MCF 10A (cell line): ENCODE measurements around the gene TSPAN19. TPM values are rescaled to one million over a fixed set of nuclear protein-coding genes. Genes with fewer than 3 reads are reported as not detected.

Experiments
- BruUV-seq: library from RNA; stranded (reverse); fragments of 400-500 nt; replicated peaks from 2 replicates; lab custom pipeline; 2021; lab: Mats Ljungman, UMichigan
- CTCF ChIA-PET: fragments of 300-600 bp; sonication (Branson Sonifier 250); formaldehyde crosslinking; extraction: SDS; loops from one replicate; lab custom pipeline; 2021; ENCODE audit warnings: antibody characterized with exemption, inconsistent platforms; lab: Yijun Ruan, JAX
- POLR2A ChIA-PET: fragments of 300-600, 350-650 bp; sonication (Branson Sonifier 250); formaldehyde crosslinking; extraction: SDS; loops from one replicate; lab custom pipeline; 2020; ENCODE audit warnings: antibody characterized with exemption, inconsistent platforms; lab: Yijun Ruan, JAX
- DNase-seq: peaks from one replicate; pipeline ENCODE4 v3.0.0-alpha.2; 2018; ENCODE audit not compliant: unreplicated experiment
- H3K27ac Mint-ChIP-seq: one replicate; pipeline ENCODE4 v1.8.0; 2022; ENCODE audit warnings: mild to moderate bottlenecking, low read depth, mixed read lengths; ENCODE audit not compliant: unreplicated experiment
- H3K27me3 Mint-ChIP-seq: one replicate; pipeline ENCODE4 v1.8.0; 2022; ENCODE audit warnings: mixed read lengths; ENCODE audit not compliant: insufficient read depth, unreplicated experiment
- H3K36me3 Mint-ChIP-seq: one replicate; pipeline ENCODE4 v1.8.0; 2022; ENCODE audit warnings: mild to moderate bottlenecking, moderate library complexity, mixed read lengths; ENCODE audit not compliant: insufficient read depth, unreplicated experiment
- H3K4me1 Mint-ChIP-seq: one replicate; pipeline ENCODE4 v1.8.0; 2022; ENCODE audit warnings: mixed read lengths; ENCODE audit not compliant: insufficient read depth, unreplicated experiment
- H3K4me3 Mint-ChIP-seq: one replicate; pipeline ENCODE4 v1.8.0; 2022; ENCODE audit warnings: mild to moderate bottlenecking, moderate library complexity, mixed read lengths; ENCODE audit not compliant: unreplicated experiment
- H3K9me3 Mint-ChIP-seq: one replicate; pipeline ENCODE4 v1.8.0; 2022; ENCODE audit warnings: mixed read lengths; ENCODE audit not compliant: unreplicated experiment
- CTCF ChIP-seq: fragments of 200-600 bp; IDR thresholded peaks from one replicate; pipeline ENCODE4 v1.8.0; 2022; ENCODE audit warnings: antibody characterized with exemption, mild to moderate bottlenecking; ENCODE audit not compliant: unreplicated experiment
- intact Hi-C: fragments of 100-400 bp; cut with micrococcal nuclease; formaldehyde crosslinking; loops from 2 replicates; pipeline ENCODE4 v1.14.1; 2022
- total RNA-seq: library from RNA; stranded (reverse); gene quantifications from 2 replicates; pipeline ENCODE4 v1.2.3, GENCODE V29; 2022

TSPAN19 gene
- total RNA-seq, 1 experiment from 2014 or later: 0.63 TPM

- H3K27ac Mint-ChIP-seq: no peak overlapping the region
Observed at GRCh38 chr12:85017133-85017532, 18.9 kb downstream of the TSPAN19 start.

GRCh38 chr12:85016413-85016812 is 19.7 kb downstream of the TSPAN19 start:
- peak overlapping the region; percentile 23 for H3K27ac Mint-ChIP-seq
- H3K36me3 Mint-ChIP-seq: no peaks in the 10 kb centered on the region
- intact Hi-C loops: loop anchor here (1.0 kb wide), 1 partner anchor 103 kb away; no protein-coding TSS in a partner anchor
- CTCF ChIA-PET: interaction anchor here (0.6 to 1.5 kb wide), 7 partner anchors 9 to 150 kb away, joined by 3 to 9 read pairs (median 5); no protein-coding TSS in a partner anchor
- H3K27me3 Mint-ChIP-seq: no peaks in the 10 kb centered on the region
- H3K9me3 Mint-ChIP-seq: no peaks in the 10 kb centered on the region
- BruUV-seq: no TSS peak
- TF ChIP-seq CTCF: no peak
- POLR2A ChIA-PET: interaction anchor here (0.7 to 3.3 kb wide), 2 partner anchors 13 to 104 kb away, joined by 3 to 26 read pairs; partner anchors contain the start of gene SLC6A15
- H3K4me1 Mint-ChIP-seq: peaks cover 12% of the 10 kb centered on the region
- peak; percentile 95 for DNase-seq
- H3K4me3 Mint-ChIP-seq: peak overlapping the region; percentile 21

More at GRCh38 chr12:85017133-85017532, 18.9 kb downstream of the TSPAN19 start:
- Mint-ChIP-seq H3K4me3 (no peak overlapping the region), H3K9me3 (no peaks in the 10 kb centered on the region), H3K36me3 (no peaks in the 10 kb centered on the region), H3K4me1 (peaks cover 12% of the 10 kb centered on the region), H3K27me3 (no peaks in the 10 kb centered on the region)
- ChIA-PET CTCF (interaction anchor here (0.6 to 1.5 kb wide), 8 partner anchors 8 to 151 kb away, joined by 3 to 9 read pairs (median 5); partner anchors contain the start of genes LRRIQ1 and TSPAN19), POLR2A (interaction anchor here (0.7 to 3.3 kb wide), 2 partner anchors 12 to 104 kb away, joined by 3 to 26 read pairs; partner anchors contain the start of gene SLC6A15)
- no TSS peak for BruUV-seq
- no peak for TF ChIP-seq CTCF
- intact Hi-C loops: no loop called here
- DNase-seq: no peak

- ChIA-PET CTCF (interaction anchor here (0.6 to 2.3 kb wide), 4 partner anchors 9 to 32 kb away, joined by 3 to 9 read pairs (median 4); no protein-coding TSS in a partner anchor), POLR2A (interaction anchor here (1.2 kb wide), 1 partner anchor 95 kb away, joined by 7 read pairs; the partner anchor contains the start of gene SLC6A15)
- Mint-ChIP-seq H3K4me1 (peaks cover 11% of the 10 kb centered on the region), H3K27ac (peak overlapping the region; percentile 61), H3K4me3 (no peak overlapping the region), H3K27me3 (no peaks in the 10 kb centered on the region), H3K9me3 (no peaks in the 10 kb centered on the region), H3K36me3 (no peaks in the 10 kb centered on the region)
- no peak for TF ChIP-seq CTCF
- intact Hi-C loops: no loop called here
- BruUV-seq: no TSS peak
- peak; percentile 70 for DNase-seq
Observed at GRCh38 chr12:85007836-85008235, 28.2 kb downstream of the TSPAN19 start.

GRCh38 chr12:85006206-85006605 is 29.9 kb downstream of the TSPAN19 start:
- no peak for DNase-seq
- Mint-ChIP-seq H3K36me3 (no peaks in the 10 kb centered on the region), H3K9me3 (no peaks in the 10 kb centered on the region), H3K27ac (no peak overlapping the region), H3K27me3 (no peaks in the 10 kb centered on the region), H3K4me1 (peaks cover 11% of the 10 kb centered on the region), H3K4me3 (no peak overlapping the region)
- POLR2A ChIA-PET: interaction anchor here (0.6 kb wide), 2 partner anchors 15 to 94 kb away, joined by 3 read pairs; partner anchors contain the start of gene SLC6A15
- CTCF ChIA-PET: no interaction called here
- BruUV-seq: no TSS peak
- intact Hi-C loops: no loop called here
- TF ChIP-seq CTCF: no peak
